ENCODE measurements around the gene CD79A.

- TF ChIP-seq CTCF (IDR thresholded peaks at IDR 0.05) = no peak
- TF ChIP-seq POLR2A (IDR thresholded peaks at IDR 0.05) = no peak
These were observed 45.5 kb downstream of the CD79A start for GRCh38 chr19:41922585-41922984.
